Progenitor cell of endocrine pancreas (in vitro differentiated cells): ENCODE results near the gene LRP5. TPM values are rescaled to one million over a fixed set of nuclear protein-coding genes. Genes with fewer than 3 reads are reported as not detected.
"Not testable (repeated sequence)": the region's sequence is repeated elsewhere in the genome, so short reads cannot be mapped to it uniquely, and the experiment has no call there.

Source experiments
- DNase-seq: peaks from one replicate; pipeline ENCODE4 v3.0.0; 2021; ENCODE audit warnings: low spot score; ENCODE audit not compliant: unreplicated experiment
- H3K27ac Mint-ChIP-seq: 2 replicates; pipeline ENCODE4 v1.8.0; 2021; ENCODE audit warnings: mild to moderate bottlenecking, moderate library complexity, mixed read lengths
- H3K27me3 Mint-ChIP-seq: 2 replicates; pipeline ENCODE4 v1.8.0; 2021; ENCODE audit warnings: mixed read lengths
- H3K36me3 Mint-ChIP-seq: 2 replicates; pipeline ENCODE4 v1.8.0; 2022; ENCODE audit warnings: mixed read lengths; ENCODE audit not compliant: insufficient read depth
- H3K4me1 Mint-ChIP-seq: 2 replicates; pipeline ENCODE4 v1.8.0; 2021; ENCODE audit warnings: low read depth, mixed read lengths
- H3K4me3 Mint-ChIP-seq: 2 replicates; pipeline ENCODE4 v1.8.0; 2021; ENCODE audit warnings: low read depth, mild to moderate bottlenecking, moderate library complexity, mixed read lengths
- H3K9me3 Mint-ChIP-seq: 2 replicates; pipeline ENCODE4 v1.8.0; 2021; ENCODE audit warnings: low read depth, mixed read lengths
- total RNA-seq: library from RNA; stranded (reverse); gene quantifications from 2 replicates; pipeline ENCODE4 v1.2.1, GENCODE V29; 2021
- TF ChIP-seq, protein P1 (sequence below): fragments of 200-600 bp; sonication (generic); IDR thresholded peaks from one replicate; pipeline ENCODE4 v1.5.0; 2021; ENCODE audit warnings: antibody characterized with exemption, mild to moderate bottlenecking; ENCODE audit not compliant: unreplicated experiment

The LRP5 gene
- total RNA-seq, 1 donor from 2014 or later: 115 TPM

DNA sequence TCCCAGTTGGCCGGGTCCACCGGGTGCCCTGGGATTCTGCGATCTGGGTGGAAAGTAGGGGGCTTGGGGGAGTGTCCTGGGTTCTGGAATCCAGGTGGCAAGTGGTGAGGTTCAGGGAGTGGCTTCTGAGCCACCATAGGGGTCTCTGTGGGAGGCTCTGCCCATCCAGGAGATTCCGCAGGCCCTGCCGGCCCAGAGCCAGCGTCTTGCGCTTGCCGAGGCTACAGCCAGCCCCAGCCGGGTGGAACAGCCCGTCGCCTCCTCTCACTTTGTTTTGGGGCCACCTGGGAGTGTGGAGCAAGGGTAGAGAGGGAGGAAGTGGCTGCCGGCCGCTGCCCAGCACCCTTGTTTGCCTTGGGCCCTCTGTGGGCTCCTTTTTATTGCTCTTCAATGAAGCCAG is 87.5 kb downstream of the LRP5 start:
- Mint-ChIP-seq H3K4me3 (no peak overlapping the region), H3K9me3 (no peaks in the 10 kb centered on the region), H3K36me3 (peaks cover 13% of the 10 kb centered on the region), H3K27me3 (no peaks in the 10 kb centered on the region), H3K4me1 (no peaks in the 10 kb centered on the region), H3K27ac (no peak overlapping the region)
- no peak for DNase-seq
- TF ChIP-seq, protein P1, sequence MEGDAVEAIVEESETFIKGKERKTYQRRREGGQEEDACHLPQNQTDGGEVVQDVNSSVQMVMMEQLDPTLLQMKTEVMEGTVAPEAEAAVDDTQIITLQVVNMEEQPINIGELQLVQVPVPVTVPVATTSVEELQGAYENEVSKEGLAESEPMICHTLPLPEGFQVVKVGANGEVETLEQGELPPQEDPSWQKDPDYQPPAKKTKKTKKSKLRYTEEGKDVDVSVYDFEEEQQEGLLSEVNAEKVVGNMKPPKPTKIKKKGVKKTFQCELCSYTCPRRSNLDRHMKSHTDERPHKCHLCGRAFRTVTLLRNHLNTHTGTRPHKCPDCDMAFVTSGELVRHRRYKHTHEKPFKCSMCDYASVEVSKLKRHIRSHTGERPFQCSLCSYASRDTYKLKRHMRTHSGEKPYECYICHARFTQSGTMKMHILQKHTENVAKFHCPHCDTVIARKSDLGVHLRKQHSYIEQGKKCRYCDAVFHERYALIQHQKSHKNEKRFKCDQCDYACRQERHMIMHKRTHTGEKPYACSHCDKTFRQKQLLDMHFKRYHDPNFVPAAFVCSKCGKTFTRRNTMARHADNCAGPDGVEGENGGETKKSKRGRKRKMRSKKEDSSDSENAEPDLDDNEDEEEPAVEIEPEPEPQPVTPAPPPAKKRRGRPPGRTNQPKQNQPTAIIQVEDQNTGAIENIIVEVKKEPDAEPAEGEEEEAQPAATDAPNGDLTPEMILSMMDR: no peak

- not testable (repeated sequence) for H3K27me3 Mint-ChIP-seq, H3K9me3 Mint-ChIP-seq, H3K27ac Mint-ChIP-seq
Measured at GRCh38 chr11:68400584-68400983, 88.2 kb downstream of the LRP5 start.

GRCh38 chr11:68401856-68402255 is 89.5 kb downstream of the LRP5 start:
- peaks cover 7% of the 10 kb centered on the region for H3K4me1 Mint-ChIP-seq
- no peak overlapping the region for H3K4me3 Mint-ChIP-seq
- no peaks in the 10 kb centered on the region for H3K27me3 Mint-ChIP-seq
- DNase-seq: no peak
- peaks cover 19% of the 10 kb centered on the region for H3K36me3 Mint-ChIP-seq
- TF ChIP-seq, protein P1: no peak
- H3K9me3 Mint-ChIP-seq: no peaks in the 10 kb centered on the region
- H3K27ac Mint-ChIP-seq: no peak overlapping the region

More at GRCh38 chr11:68400584-68400983, 88.2 kb downstream of the LRP5 start:
- DNase-seq, H3K4me1 Mint-ChIP-seq, H3K4me3 Mint-ChIP-seq: not testable (repeated sequence)
- peaks cover 15% of the 10 kb centered on the region for H3K36me3 Mint-ChIP-seq

- Mint-ChIP-seq H3K4me3 (no peak overlapping the region), H3K4me1 (peaks cover 8% of the 10 kb centered on the region), H3K27me3 (no peaks in the 10 kb centered on the region), H3K36me3 (peaks cover 21% of the 10 kb centered on the region), H3K27ac (no peak overlapping the region), H3K9me3 (no peaks in the 10 kb centered on the region)
- TF ChIP-seq, protein P1: no peak
- DNase-seq: no peak
Measured at GRCh38 chr11:68402355-68403031, 90.1 kb downstream of the LRP5 start.

DNA sequence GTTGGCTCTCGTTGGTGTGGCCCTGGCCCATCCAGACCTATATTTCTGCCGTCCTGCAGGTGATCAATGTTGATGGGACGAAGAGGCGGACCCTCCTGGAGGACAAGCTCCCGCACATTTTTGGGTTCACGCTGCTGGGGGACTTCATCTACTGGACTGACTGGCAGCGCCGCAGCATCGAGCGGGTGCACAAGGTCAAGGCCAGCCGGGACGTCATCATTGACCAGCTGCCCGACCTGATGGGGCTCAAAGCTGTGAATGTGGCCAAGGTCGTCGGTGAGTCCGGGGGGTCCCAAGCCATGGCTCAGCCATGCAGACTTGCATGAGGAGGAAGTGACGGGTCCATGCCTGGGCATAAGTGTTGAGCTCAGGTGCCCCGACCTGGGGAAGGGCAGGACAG is 91.0 kb downstream of the LRP5 start:
- Mint-ChIP-seq H3K27ac (no peak overlapping the region), H3K27me3 (no peaks in the 10 kb centered on the region), H3K4me3 (no peak overlapping the region), H3K36me3 (peaks cover 25% of the 10 kb centered on the region), H3K9me3 (no peaks in the 10 kb centered on the region), H3K4me1 (peaks cover 8% of the 10 kb centered on the region)
- no peak for DNase-seq
- TF ChIP-seq, protein P1: no peak

DNA sequence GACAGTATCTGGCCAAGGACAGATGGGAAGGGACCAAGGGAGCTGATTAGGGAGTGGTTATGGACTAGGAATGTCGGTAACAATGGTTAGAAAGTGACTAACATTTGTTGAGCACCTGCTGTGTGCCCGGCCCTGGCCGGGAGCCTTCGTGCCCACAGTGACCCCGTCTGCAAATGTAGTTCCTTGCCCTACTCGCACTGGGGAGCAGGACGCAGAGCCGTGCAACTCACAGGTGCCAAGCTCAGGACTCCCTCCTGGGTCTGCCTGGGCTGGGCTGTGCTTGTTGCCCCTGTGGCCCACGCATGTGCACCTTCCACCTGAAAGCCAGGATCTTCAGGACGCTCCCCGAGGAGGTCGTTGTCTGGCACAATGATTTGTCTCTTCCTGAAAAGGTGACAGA is 91.4 kb downstream of the LRP5 start:
- TF ChIP-seq, protein P1: no peak
- H3K27ac Mint-ChIP-seq: no peak overlapping the region
- DNase-seq: no peak
- no peaks in the 10 kb centered on the region for H3K9me3 Mint-ChIP-seq
- no peaks in the 10 kb centered on the region for H3K27me3 Mint-ChIP-seq
- no peak overlapping the region for H3K4me3 Mint-ChIP-seq
- peaks cover 29% of the 10 kb centered on the region for H3K36me3 Mint-ChIP-seq
- peaks cover 8% of the 10 kb centered on the region for H3K4me1 Mint-ChIP-seq
